Esophagus (tissue), 2 donors: Measurements from ENCODE around the gene NCOA7. TPM values are rescaled to one million over a fixed set of nuclear protein-coding genes. Genes with fewer than 3 reads are reported as not detected.
"Not testable (repeated sequence)": the region's sequence is repeated elsewhere in the genome, so short reads cannot be mapped to it uniquely, and the experiment has no call there.

Source experiments
- H3K27ac ChIP-seq, 2 donors: one replicate each; pipeline ENCODE4 v1.5.1; 2013; ENCODE audit warnings: low read depth in 2 of 2, mild to moderate bottlenecking in 2 of 2, inconsistent platforms in 1 of 2, low read length in 1 of 2, moderate library complexity in 1 of 2
- H3K27me3 ChIP-seq, 2 donors: one replicate each; pipeline ENCODE4 v1.6.1; 2013; ENCODE audit warnings: low read length in 2 of 2, control low read depth in 1 of 2, mild to moderate bottlenecking in 1 of 2; ENCODE audit not compliant: insufficient read depth in 2 of 2, control insufficient read depth in 1 of 2
- H3K36me3 ChIP-seq, 2 donors: one replicate each; pipeline ENCODE4 v1.6.1; 2013; ENCODE audit warnings: low read length in 1 of 2; ENCODE audit not compliant: control insufficient read depth in 2 of 2, insufficient read depth in 2 of 2
- H3K4me1 ChIP-seq, 2 donors: one replicate each; pipeline ENCODE4 v1.6.1; 2013; ENCODE audit warnings: low read length in 1 of 2; ENCODE audit not compliant: control insufficient read depth in 2 of 2, insufficient read depth in 2 of 2
- H3K4me3 ChIP-seq, 2 donors: one replicate each; pipeline ENCODE4 v1.5.1; 2013; ENCODE audit warnings: low read length in 2 of 2, mild to moderate bottlenecking in 2 of 2, low read depth in 1 of 2, moderate library complexity in 1 of 2
- H3K9me3 ChIP-seq, 2 donors: one replicate each; pipeline ENCODE4 v1.6.1; 2013; ENCODE audit warnings: mild to moderate bottlenecking in 2 of 2, low read depth in 1 of 2, low read length in 1 of 2, moderate library complexity in 1 of 2; ENCODE audit not compliant: control insufficient read depth in 2 of 2, insufficient read depth in 1 of 2
- WGBS, 2 donors: extraction: QIAGEN DNeasy Blood & Tissue Kit; methylation state at CpG; one replicate each; pipeline ENCODE4 v1.1.7; 2013; 5-methylcytosine and 5-hydroxymethylcytosine counted together
- polyA plus RNA-seq, 2 donors: library from polyadenylated mRNA; stranded (reverse); fragments of 200-250 nt; gene quantifications; one replicate each; pipeline ENCODE4 v1.2.3, GENCODE V29; 2013
- donor health status: healthy with polysubstance abuse.
- donor health status: Bipolar disorder and iron deficiency.

Gene NCOA7
- polyA plus RNA-seq, 2 donors: 9.3 to 24.1 TPM

- H3K27me3 ChIP-seq: no peaks in the 10 kb centered on the region
- H3K4me1 ChIP-seq: no peaks in the 10 kb centered on the region
- H3K36me3 ChIP-seq: peaks cover 3 to 8% of the 10 kb centered on the region in 2 donors
- no peaks in the 10 kb centered on the region for H3K9me3 ChIP-seq
- no peak overlapping the region for H3K27ac ChIP-seq
- WGBS, 2 donors: 63 to 70% methylated on average over 3 of the region's 3 CpGs
- H3K4me3 ChIP-seq: no peak overlapping the region
Measured at GRCh38 chr6:125904871-125905270, 114.1 kb downstream of the NCOA7 start.

GRCh38 chr6:125906158-125906998 lies 115.6 kb downstream of the NCOA7 start:
- Histone ChIP-seq H3K27me3 (no peaks in the 10 kb centered on the region), H3K4me3 (no peak overlapping the region), H3K4me1 (no peaks in the 10 kb centered on the region), H3K36me3 (peaks cover 3 to 6% of the 10 kb centered on the region in 2 donors), H3K27ac (no peak overlapping the region), H3K9me3 (no peaks in the 10 kb centered on the region)
- WGBS, 2 donors: 73 to 75% methylated on average over 5 of the region's 5 CpGs

GRCh38 chr6:125910527-125910926 lies 119.8 kb downstream of the NCOA7 start:
- 35 to 47% methylated on average over 3 of the region's 3 CpGs for WGBS, 2 donors
- no peaks in the 10 kb centered on the region for H3K4me1 ChIP-seq
- H3K27me3 ChIP-seq: no peaks in the 10 kb centered on the region
- H3K36me3 ChIP-seq: peaks cover 0 to 2% of the 10 kb centered on the region in 2 donors
- H3K27ac ChIP-seq: no peak overlapping the region
- H3K4me3 ChIP-seq: no peak overlapping the region
- no peaks in the 10 kb centered on the region for H3K9me3 ChIP-seq

- WGBS, 2 donors: 74 to 88% methylated on average over 4 of the region's 4 CpGs
- H3K9me3 ChIP-seq, H3K36me3 ChIP-seq, H3K4me1 ChIP-seq, H3K27ac ChIP-seq, H3K4me3 ChIP-seq, H3K27me3 ChIP-seq: not testable (repeated sequence)
Measured at GRCh38 chr6:125911051-125911451, 120.3 kb downstream of the NCOA7 start.

- not testable (repeated sequence) for H3K4me3 ChIP-seq, H3K9me3 ChIP-seq, H3K36me3 ChIP-seq, H3K27me3 ChIP-seq, H3K4me1 ChIP-seq, H3K27ac ChIP-seq
- 75% methylated on average over 2 of the region's 2 CpGs for WGBS, 2 donors
Measured at GRCh38 chr6:125912430-125912829, 121.7 kb downstream of the NCOA7 start.

- no peaks in the 10 kb centered on the region for H3K27me3 ChIP-seq
- H3K36me3 ChIP-seq: peaks cover 4 to 7% of the 10 kb centered on the region in 2 donors
- 100% methylated on average over 1 of the region's 1 CpG for WGBS, 2 donors
- no peaks in the 10 kb centered on the region for H3K4me1 ChIP-seq
- H3K9me3 ChIP-seq: no peaks in the 10 kb centered on the region
- no peak overlapping the region for H3K4me3 ChIP-seq
- no peak overlapping the region for H3K27ac ChIP-seq
Measured at GRCh38 chr6:125913145-125913544, 122.4 kb downstream of the NCOA7 start.

GRCh38 chr6:125913864-125914351 lies 123.1 kb downstream of the NCOA7 start:
- H3K4me1 ChIP-seq: no peaks in the 10 kb centered on the region
- peaks cover 4 to 7% of the 10 kb centered on the region in 2 donors for H3K36me3 ChIP-seq
- H3K27ac ChIP-seq: no peak overlapping the region
- no peaks in the 10 kb centered on the region for H3K9me3 ChIP-seq
- H3K27me3 ChIP-seq: no peaks in the 10 kb centered on the region
- 41 to 44% methylated on average over 5 of the region's 5 CpGs for WGBS, 2 donors
- no peak overlapping the region for H3K4me3 ChIP-seq

- H3K4me3 ChIP-seq: no peak overlapping the region
- H3K36me3 ChIP-seq: peaks cover 4 to 9% of the 10 kb centered on the region in 2 donors
- no peaks in the 10 kb centered on the region for H3K27me3 ChIP-seq
- H3K9me3 ChIP-seq: no peaks in the 10 kb centered on the region
- H3K27ac ChIP-seq: peak overlapping the region; percentile 80 to 90
- WGBS, 2 donors: 63 to 71% methylated on average over 4 of the region's 4 CpGs
- peaks cover 0 to 2% of the 10 kb centered on the region in 2 donors for H3K4me1 ChIP-seq
Measured at GRCh38 chr6:125918230-125918629, 127.5 kb downstream of the NCOA7 start.

GRCh38 chr6:125918681-125919566 lies 128.2 kb downstream of the NCOA7 start:
- H3K27me3 ChIP-seq: no peaks in the 10 kb centered on the region
- peak overlapping the region; percentile 40 to 46 for H3K4me3 ChIP-seq
- peaks cover 4 to 9% of the 10 kb centered on the region in 2 donors for H3K36me3 ChIP-seq
- peak overlapping the region; percentile 89 to 90 for H3K27ac ChIP-seq
- H3K4me1 ChIP-seq: peaks cover 0 to 2% of the 10 kb centered on the region in 2 donors
- 21 to 24% methylated on average over 13 of the region's 13 CpGs for WGBS, 2 donors
- no peaks in the 10 kb centered on the region for H3K9me3 ChIP-seq
